Right atrium auricular region (tissue), 2 donors: ENCODE results near the gene OSTF1. TPM values are rescaled to one million over a fixed set of nuclear protein-coding genes. Genes with fewer than 3 reads are reported as not detected.

Experiments
- DNase-seq: peaks from one replicate; pipeline ENCODE4 v3.0.0-alpha.2; 2019; ENCODE audit warnings: low spot score
- H3K27ac ChIP-seq, 2 donors: fragments of 200-600 bp; sonication (generic); 1 replicate in 1 of 2; 2 replicates in 1 of 2; pipeline ENCODE4 v1.5.1; 2016 to 2019
- H3K27me3 ChIP-seq, 2 donors: fragments of 200-600 bp; sonication (generic); one replicate each; pipeline versions ENCODE4 v1.5.1 to v1.6.0; 2017 to 2019
- H3K36me3 ChIP-seq: fragments of 200-600 bp; sonication (generic); one replicate; pipeline ENCODE4 v1.5.1; 2016
- H3K4me1 ChIP-seq, 2 donors: fragments of 200-600 bp; sonication (generic); one replicate each; pipeline versions ENCODE4 v1.5.1 to v1.6.0; 2017 to 2019
- H3K4me3 ChIP-seq, 2 donors: fragments of 200-600 bp; sonication (generic); 1 replicate in 1 of 2; 2 replicates in 1 of 2; pipeline ENCODE4 v1.5.1; 2017 to 2019; ENCODE audit warnings: mild to moderate bottlenecking in 1 of 2, moderate library complexity in 1 of 2
- H3K9me3 ChIP-seq, 2 donors: fragments of 200-600 bp; sonication (generic); one replicate each; pipeline ENCODE4 v1.5.1; 2019
- total RNA-seq, 2 donors: library from RNA; depleted of rRNA; stranded (reverse); fragments of >200 nt; gene quantifications; one replicate each; pipeline ENCODE4 v1.1.0, GENCODE V29; 2016
- TF ChIP-seq, protein P1 (sequence below), 2 donors: fragments of 200-600 bp; sonication (generic); IDR thresholded peaks; one replicate each; pipeline ENCODE4 v1.5.1; 2019; ENCODE audit warnings: antibody characterized with exemption in 2 of 2

The OSTF1 gene
- total RNA-seq, 2 donors from 2014 or later: 14.5 to 17.7 TPM

DNA sequence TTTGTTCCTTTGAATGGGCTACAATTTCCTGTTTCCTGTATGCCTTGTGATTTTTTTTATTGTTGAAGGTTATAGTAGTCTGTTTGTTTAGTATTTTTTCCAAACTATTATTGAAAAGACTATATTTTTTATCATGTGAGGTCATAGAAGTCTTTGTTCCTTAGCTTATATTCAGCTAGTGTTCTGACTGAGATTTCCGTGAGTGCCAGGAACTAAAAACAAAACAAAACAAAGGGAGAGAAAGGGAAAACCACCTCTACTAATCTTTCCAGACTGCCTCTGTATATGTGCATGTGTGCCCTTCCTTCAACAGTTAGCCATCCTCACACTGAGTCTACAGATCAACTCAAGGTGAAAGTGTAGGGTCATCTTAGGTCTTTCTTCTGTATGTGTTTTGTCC is 79.0 kb downstream of the OSTF1 start:
- H3K4me3 ChIP-seq: no peak overlapping the region
- H3K36me3 ChIP-seq: peaks cover 19% of the 10 kb centered on the region
- TF ChIP-seq, protein P1, sequence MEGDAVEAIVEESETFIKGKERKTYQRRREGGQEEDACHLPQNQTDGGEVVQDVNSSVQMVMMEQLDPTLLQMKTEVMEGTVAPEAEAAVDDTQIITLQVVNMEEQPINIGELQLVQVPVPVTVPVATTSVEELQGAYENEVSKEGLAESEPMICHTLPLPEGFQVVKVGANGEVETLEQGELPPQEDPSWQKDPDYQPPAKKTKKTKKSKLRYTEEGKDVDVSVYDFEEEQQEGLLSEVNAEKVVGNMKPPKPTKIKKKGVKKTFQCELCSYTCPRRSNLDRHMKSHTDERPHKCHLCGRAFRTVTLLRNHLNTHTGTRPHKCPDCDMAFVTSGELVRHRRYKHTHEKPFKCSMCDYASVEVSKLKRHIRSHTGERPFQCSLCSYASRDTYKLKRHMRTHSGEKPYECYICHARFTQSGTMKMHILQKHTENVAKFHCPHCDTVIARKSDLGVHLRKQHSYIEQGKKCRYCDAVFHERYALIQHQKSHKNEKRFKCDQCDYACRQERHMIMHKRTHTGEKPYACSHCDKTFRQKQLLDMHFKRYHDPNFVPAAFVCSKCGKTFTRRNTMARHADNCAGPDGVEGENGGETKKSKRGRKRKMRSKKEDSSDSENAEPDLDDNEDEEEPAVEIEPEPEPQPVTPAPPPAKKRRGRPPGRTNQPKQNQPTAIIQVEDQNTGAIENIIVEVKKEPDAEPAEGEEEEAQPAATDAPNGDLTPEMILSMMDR (IDR thresholded peaks at IDR 0.05): no peak
- DNase-seq: no peak
- H3K9me3 ChIP-seq: peaks cover 0 to 25% of the 10 kb centered on the region in 2 donors
- H3K27ac ChIP-seq: no peak overlapping the region
- no peaks in the 10 kb centered on the region for H3K27me3 ChIP-seq
- no peaks in the 10 kb centered on the region for H3K4me1 ChIP-seq

DNA sequence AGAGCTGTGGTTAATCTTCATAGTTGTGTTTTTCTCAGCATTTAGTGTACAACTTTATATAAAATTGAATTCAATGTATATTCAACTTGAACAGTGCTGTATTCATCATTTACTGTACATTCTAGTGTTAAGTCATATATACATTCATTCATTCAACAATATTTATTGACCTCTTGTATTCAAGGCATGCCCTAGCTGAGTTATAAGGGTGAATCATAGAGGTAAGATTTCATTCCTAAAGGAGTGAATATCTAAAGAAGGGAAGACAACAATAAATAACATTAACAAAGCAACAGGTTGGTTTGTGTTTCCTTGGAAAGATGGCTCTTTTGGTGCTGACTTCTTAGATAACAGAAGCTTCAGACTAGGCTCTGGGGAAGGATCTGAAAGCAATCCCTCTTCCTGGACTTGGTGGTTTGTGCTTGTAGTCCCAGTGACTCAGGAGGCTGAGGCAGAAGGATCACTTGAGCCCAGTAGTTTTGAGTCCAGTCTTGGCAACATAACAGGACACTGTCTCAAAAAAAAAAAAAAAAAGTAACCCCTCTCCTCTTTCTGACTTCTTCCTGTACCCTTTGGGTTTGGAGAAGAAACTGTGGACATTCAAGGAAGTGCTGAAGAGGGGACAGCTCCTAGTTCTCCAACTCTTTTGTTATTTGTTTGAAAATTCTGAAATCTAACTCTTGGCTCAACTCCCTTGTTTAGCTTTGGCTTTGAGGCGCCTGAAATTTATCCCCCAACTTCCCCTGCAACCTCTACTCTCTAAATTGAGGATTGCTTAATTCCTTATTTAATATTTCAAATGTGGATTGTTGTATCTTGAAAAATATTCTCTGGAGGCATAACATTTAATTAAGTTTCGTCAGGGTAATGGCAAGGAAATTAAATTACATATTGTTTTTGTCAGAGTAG is 80.2 kb downstream of the OSTF1 start:
- Histone ChIP-seq H3K4me3 (no peak overlapping the region), H3K27me3 (no peaks in the 10 kb centered on the region), H3K4me1 (no peaks in the 10 kb centered on the region), H3K9me3 (peaks cover 0 to 19% of the 10 kb centered on the region in 2 donors), H3K27ac (no peak overlapping the region), H3K36me3 (peaks cover 19% of the 10 kb centered on the region)
- TF ChIP-seq, protein P1 (IDR thresholded peaks at IDR 0.05): no peak
- no peak for DNase-seq

DNA sequence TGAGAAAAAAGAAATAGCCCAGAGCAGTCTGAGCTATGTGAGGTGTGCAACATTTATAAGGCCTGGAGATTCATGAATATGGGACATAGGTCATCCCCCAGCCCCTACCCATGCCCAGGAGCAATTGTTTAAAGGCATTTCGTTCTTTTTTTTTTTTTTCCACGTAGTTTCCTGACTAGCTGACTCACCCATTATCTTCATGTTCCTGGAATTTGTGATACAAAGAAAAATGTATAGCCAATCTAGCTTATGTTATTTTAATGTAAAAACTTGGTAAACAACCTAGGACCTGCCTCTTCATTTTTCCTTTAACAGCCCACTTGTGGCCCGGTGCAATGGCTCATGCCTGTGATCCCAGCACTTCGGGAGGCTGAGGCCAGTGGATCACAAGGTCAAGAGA is 81.3 kb downstream of the OSTF1 start:
- DNase-seq: no peak
- Histone ChIP-seq H3K27me3 (no peaks in the 10 kb centered on the region), H3K36me3 (peaks cover 19% of the 10 kb centered on the region), H3K9me3 (peaks cover 0 to 18% of the 10 kb centered on the region in 2 donors), H3K27ac (no peak overlapping the region), H3K4me1 (no peaks in the 10 kb centered on the region), H3K4me3 (no peak overlapping the region)
- TF ChIP-seq, protein P1 (IDR thresholded peaks at IDR 0.05): no peak

DNA sequence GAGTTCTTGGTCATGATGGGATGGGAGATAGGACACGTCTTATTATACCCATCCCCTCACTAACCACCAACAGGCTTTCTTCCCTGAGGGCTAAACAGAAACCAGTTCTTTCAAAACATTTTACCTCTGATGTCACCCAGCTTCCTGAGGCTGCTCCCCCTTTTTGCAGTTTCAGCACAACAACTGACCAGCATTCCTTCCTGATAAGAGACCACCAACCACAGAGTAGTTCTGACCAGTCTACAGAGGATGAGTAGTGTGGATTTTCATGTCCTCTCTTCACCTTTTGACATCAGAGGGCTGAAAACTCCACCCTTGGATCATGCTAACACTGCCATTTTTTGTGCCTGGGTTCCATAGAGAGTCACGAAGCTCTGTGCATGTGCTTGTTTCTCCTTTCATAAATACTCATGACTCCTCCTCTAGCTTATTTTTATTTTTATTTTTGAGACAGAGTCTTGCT is 82.6 kb downstream of the OSTF1 start:
- Histone ChIP-seq H3K36me3 (peaks cover 15% of the 10 kb centered on the region), H3K27ac (no peak overlapping the region), H3K4me3 (no peak overlapping the region), H3K4me1 (no peaks in the 10 kb centered on the region), H3K9me3 (peaks cover 0 to 15% of the 10 kb centered on the region in 2 donors), H3K27me3 (no peaks in the 10 kb centered on the region)
- no peak for DNase-seq
- TF ChIP-seq, protein P1 (IDR thresholded peaks at IDR 0.05): no peak

DNA sequence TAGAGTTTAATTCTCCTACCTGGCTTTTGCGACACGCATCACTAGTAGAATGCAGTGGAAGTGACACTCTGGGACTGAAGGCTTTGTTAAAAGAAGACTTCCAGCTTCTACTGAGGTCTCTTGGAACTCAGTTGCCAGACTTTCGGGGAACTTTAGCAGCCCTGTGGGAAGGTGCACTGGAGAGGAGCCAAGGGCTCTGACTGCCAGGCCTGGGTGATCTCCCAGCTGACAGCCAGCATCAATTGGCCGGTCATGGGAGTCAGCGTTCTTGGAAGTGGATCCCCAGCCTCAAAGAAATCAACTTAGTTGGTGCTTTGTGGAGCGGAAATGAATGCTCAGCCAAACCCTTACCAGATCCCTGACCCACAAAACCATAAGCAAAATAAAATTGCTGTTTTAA is 87.1 kb downstream of the OSTF1 start:
- Histone ChIP-seq H3K27ac (no peak overlapping the region), H3K36me3 (peaks cover 5% of the 10 kb centered on the region), H3K4me3 (no peak overlapping the region), H3K27me3 (no peaks in the 10 kb centered on the region), H3K4me1 (no peaks in the 10 kb centered on the region), H3K9me3 (no peaks in the 10 kb centered on the region)
- TF ChIP-seq, protein P1 (IDR thresholded peaks at IDR 0.05): no peak
- DNase-seq: no peak
